Peyer's patch (tissue), 4 donors: Measurements from ENCODE around the gene MTA3.

Source experiments
- POLR2A ChIP-seq, 2 donors: fragments of 450-650 bp; IDR thresholded peaks; one replicate each; pipeline ENCODE4 v1.5.1; 2017; ENCODE audit warnings: antibody characterized with exemption in 2 of 2, mild to moderate bottlenecking in 2 of 2, moderate library complexity in 2 of 2
- TF ChIP-seq, protein P1 (sequence below), 6 experiments: fragments of 450-650 bp in 4 of 6; fragments of 200-600 bp in 2 of 6; sonication (generic) in 1 of 6; IDR thresholded peaks; one replicate each; pipeline ENCODE4 v1.5.1; 2017 to 2019; ENCODE audit warnings: antibody characterized with exemption in 6 of 6, mild to moderate bottlenecking in 3 of 6, moderate library complexity in 1 of 6

DNA sequence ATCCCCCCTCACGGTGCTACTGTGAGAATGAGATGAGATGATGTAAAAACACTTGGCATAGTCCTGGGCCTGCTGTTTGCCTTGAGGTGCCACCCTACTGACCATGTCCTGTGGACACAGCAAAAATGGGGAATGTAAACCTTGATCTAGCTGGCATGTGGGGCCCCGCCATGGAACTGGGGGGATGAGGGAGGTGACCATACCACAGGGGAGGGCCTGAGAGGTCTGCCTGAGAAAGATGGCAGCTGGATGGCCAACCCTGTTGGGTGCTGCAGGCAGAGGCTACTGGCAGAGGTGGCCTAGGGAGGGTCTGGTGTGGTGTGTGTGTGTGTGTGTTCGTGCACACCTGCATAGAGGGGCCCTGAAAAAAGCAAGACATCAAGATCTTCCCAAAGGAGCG lies 223.2 kb downstream of the MTA3 start:
- TF ChIP-seq, protein P1, sequence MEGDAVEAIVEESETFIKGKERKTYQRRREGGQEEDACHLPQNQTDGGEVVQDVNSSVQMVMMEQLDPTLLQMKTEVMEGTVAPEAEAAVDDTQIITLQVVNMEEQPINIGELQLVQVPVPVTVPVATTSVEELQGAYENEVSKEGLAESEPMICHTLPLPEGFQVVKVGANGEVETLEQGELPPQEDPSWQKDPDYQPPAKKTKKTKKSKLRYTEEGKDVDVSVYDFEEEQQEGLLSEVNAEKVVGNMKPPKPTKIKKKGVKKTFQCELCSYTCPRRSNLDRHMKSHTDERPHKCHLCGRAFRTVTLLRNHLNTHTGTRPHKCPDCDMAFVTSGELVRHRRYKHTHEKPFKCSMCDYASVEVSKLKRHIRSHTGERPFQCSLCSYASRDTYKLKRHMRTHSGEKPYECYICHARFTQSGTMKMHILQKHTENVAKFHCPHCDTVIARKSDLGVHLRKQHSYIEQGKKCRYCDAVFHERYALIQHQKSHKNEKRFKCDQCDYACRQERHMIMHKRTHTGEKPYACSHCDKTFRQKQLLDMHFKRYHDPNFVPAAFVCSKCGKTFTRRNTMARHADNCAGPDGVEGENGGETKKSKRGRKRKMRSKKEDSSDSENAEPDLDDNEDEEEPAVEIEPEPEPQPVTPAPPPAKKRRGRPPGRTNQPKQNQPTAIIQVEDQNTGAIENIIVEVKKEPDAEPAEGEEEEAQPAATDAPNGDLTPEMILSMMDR (IDR thresholded peaks at IDR 0.05) = no peak
- TF ChIP-seq POLR2A (IDR thresholded peaks at IDR 0.05) = no peak
